HG03558 (cell line): ENCODE data around the gene BPIFB6.

Experiments used
- ATAC-seq: cut with Tn5 transposase; IDR thresholded peaks from one replicate; pipeline ENCODE4 v1.9.1; 2021; ENCODE audit warnings: moderate number of reproducible peaks; ENCODE audit not compliant: unreplicated experiment; ENCODE audit errors: extremely low read depth

BPIFB6 gene

DNA sequence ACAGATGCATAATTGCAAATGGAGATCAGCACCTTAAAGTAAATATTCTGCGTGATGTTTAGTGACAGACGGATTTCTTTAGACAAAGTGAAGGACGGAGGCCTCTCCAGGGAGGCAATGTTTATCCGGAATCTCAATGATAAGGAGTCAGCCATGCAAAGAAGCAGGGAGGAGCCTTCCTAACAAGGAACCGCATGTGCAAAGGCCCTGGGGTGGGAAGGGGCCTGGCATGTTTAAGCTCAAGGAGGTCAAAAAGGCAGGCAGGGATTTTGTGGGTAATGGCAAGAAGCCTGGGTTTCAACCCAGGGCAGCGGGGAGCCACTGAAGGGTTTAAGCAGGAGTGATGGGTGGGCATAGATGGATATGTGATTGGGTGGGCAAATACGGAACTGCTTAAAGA is 22.9 kb downstream of the BPIFB6 start:
- no peak for ATAC-seq

DNA sequence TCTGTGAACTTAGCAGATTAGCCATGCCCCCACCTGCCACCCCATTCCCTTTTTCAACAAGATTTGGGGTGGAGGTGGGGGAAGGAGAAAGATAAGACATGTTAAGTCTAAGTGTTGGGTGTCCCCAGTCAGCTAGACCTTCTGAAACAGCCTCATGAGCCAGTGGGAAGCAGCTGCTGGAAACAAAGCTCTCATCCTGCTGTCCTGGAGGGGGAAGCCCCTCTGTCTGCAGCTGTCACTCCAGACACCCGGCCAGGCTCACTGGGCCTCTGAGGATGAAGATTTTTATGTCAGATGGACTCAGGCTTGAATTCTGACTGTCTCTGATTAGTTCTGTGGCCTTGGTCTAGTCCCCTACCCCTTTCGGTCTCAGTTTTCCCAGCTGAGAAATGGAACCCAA is 23.3 kb downstream of the BPIFB6 start:
- ATAC-seq: no peak

DNA sequence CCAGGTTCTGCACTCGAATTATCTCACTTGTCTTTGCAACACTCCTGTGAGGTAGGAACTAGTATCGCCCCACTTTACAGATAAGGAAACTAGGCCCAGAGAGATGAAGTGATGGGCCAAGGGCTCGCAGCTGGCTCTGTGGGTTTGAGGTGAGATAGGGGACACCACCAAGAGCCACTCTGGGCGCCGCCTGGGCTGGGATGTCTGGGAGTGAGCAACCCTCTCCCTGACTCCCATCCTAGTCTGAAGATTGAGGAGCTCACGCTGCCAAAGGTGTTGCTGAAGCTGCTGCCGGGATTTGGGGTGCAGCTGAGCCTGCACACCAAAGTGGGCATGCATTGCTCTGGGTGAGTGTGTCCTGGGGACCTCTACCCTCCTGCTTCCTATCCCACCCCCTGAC is 27.7 kb downstream of the BPIFB6 start:
- no peak for ATAC-seq

DNA sequence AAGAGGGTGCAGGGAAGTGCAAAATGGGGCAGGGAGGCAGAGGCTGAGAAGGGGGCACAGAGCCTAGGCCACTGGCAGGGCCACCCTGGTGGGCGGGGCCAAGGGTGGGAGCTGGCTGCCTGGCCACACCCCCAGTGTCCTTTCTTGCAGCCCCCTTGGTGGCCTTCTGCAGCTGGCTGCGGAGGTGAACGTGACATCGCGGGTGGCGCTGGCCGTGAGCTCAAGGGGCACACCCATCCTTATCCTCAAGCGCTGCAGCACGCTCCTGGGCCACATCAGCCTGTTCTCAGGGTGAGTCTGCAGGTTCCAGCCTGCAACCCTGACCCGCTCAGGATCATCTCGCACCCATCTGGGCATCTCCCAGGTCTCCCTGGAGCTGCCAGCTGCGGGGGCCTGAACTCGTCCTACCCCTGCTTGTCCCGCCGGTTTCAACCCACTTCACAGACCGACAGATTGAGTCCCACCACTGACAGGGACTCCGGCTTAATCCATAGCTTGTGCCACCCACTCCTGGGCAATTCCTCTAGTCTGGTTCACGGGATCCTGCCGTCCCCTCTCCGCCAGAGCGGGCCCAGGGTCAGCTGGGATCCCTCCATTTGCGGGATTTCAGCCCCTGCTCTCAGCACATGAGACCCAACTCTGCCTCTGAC is 28.4 kb downstream of the BPIFB6 start:
- no peak for ATAC-seq

DNA sequence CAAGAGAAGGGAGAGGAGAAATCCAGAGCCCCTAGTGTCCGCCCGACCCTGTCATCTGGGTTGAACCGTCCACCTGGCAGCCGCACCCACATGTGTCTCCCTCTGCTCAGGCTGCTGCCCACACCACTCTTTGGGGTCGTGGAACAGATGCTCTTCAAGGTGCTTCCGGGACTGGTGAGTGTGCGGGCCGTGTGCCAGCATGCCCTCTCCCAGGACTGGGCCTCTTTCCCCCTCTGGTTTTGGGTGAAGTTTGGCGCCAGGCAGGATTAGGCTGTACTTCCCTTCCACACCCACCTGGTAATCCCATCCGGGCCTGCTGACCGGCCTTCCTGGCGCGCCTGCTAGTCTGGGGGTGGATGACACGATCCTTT is 30.2 kb downstream of the BPIFB6 start:
- ATAC-seq: no peak

DNA sequence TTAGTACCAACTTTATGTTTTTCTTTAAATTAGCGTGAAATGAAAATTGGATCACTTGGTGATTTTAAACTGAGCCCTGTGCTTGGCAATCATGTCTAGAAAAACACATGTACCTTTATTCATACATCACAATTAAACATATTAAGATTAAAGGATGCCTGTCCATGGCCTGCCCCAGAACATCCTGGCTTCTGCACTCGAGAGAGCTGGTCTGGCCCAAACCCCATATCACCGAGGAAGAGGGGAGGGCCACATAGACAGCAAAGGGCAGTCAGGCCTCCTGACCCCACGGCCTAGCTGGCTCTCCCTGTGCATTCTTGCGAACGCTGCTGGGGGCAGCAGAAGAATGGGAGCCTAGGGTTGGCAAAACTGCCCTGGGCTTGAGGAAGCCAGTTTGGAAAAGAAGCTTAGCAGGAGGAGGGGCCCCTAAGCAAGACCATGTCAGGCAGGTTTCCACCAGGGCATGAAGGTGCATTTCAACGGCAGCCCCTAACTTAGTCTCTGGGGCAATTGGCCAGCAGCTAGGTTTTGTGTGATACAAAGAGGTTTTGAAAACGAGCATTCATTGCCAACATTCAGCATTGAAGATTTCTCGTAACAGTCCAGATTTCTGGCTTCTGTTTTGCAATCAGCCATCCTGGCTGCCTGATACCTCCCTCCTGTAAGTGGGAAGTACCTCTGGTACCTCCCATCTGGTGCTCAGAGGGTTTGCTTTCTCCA is 30.8 kb downstream of the BPIFB6 start:
- no peak for ATAC-seq

DNA sequence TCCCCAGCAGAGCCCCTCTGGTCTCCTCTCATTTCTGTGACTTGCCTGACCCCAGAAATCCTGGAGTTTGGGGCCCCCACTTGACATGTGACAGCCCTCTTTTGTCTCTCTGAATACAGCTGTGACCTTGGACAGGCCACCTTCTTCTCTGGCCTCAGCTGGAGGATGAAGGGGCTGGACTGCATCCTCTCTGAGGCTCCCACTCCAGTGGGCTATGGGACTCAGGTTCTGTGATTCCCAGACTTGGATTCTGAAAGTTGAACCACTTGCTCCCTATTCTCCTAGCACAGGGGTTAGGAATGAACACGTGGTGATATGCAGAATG is 31.3 kb downstream of the BPIFB6 start:
- no peak for ATAC-seq

DNA sequence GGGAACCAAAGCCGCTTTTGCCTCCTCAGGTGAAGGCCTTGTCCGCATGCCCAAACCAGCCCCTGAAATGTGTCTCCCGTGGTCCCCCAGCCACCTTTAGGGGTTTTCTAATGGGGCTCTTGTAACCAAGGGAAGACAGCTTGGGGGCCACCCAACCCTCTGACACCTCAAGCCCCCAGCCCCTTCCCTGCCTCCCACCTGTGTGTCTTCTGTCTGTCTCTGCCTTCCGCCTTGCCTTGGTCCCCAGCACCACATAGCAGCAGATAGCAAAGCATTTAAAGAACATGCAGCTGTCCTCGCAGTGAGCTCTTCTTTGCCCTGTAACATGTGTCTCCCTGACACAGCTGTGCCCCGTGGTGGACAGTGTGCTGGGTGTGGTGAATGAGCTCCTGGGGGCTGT is 31.8 kb downstream of the BPIFB6 start:
- no peak for ATAC-seq

DNA sequence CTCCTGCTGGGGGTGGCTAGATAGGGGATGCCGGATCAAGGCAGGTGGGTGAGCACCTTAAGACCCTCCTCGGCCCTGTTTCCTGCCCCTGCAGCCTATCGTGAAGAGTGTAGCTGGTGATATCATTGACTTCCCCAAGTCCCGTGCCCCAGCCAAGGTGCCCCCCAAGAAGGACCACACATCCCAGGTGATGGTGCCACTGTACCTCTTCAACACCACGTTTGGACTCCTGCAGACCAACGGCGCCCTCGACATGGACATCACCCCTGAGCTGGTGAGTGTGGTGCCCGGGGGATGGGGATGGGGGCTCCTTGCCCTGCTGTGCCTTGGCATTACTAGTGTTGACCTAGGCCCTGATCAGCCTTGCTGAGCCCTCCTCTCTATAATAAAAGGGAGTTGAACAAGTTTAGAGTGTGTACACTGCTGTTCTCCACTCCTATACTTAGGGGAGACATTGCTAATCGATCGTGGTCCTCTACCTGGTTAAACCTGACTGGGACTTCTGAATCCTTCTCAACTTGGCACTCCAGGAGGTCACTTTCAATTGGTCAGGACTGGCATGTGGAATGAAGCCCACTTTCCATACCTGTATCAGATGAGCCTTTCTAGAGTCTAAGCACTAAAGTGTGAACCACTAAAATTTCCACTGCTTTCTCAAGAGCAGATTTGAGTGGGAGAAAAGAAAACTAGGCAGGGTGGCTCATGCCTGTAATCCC is 33.3 kb downstream of the BPIFB6 start:
- no peak for ATAC-seq

DNA sequence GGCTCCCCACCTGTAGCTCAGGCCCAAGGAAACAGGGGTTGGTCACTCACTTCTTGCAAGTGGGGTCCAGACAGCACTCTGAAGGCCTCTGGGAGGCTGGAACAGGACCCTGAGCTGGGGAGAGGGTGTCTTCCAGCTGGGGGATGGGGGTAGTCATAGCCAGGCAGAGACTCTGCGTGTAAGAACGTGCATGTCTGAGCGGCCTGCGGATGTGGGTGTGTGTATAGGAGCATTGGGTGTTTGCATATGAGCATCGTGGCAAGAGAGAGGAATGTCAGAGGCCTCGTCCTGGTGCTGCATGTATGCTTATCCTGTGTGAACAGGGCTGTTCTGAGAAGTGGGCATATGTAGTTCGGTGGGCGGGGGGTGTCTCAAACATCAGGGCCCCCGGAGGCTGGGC is 34.3 kb downstream of the BPIFB6 start:
- no peak for ATAC-seq

DNA sequence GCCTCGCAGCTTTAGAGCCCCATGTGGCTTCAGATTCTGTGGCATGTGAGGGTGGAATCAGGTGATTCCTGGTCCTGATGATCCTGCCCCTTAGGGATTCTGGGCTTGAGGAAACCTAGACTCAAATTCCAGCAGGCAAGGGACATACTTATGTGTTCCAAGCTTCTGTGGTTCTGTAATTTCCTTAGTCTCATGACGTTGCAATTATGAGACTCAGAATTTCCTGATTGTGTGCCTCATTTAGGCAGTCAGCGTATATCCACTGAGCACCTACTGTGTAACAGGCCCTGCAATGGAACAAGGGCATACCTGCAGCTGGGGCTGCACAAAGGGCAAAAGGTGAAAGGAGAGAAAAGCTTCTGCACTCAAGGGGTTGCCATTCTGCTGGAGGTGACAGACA is 36.4 kb downstream of the BPIFB6 start:
- ATAC-seq: no peak

DNA sequence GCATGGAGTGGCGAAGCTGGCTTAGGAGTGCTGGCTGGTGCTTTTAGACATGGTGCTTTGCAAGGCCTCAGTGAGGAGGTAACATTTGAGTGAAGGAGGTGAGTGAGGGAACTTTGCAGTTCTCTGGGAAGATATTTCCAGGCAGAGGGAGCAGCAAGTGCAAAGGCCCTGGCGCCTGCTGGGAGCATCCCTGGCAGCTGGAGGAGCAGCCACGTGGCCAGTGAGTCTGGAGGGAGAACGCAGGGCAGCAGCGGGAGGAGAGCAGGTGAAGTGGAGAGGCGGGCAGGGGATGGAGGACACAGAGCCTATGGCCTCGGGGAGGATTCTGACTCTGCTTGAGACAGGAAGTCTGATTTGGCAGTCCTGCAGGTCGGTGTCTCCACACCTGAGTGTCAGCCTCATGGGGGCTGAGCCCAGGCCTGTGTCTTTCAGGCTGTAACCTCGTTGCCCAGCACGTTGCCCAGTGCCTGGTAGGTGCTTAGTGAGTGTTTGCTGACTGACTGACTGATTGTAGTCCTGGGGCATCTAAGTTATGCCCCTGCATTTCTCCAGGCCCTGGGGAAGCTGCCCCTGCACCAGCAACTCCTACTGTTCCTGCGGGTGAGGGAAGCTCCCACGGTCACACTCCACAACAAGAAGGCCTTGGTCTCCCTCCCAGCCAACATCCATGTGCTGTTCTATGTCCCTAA is 36.9 kb downstream of the BPIFB6 start:
- ATAC-seq: no peak

DNA sequence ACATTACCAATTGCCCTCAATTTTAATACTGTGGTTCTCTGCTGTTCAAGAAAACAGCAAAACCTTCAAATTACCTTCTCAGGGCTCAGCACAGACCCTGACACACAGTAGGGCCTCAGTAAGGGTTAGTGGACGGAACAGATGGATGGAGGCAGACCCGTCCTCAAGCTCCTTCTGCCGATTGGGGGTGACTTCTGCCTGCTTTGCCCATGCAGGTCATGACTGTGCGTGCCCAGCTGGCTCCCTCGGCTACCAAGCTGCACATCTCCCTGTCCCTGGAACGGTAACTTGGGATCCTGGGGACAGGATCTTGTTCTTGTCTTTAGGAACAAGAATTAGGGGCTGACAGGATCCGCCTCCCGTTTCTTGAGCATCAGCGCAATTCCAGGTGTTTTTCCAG is 38.2 kb downstream of the BPIFB6 start:
- no peak for ATAC-seq

DNA sequence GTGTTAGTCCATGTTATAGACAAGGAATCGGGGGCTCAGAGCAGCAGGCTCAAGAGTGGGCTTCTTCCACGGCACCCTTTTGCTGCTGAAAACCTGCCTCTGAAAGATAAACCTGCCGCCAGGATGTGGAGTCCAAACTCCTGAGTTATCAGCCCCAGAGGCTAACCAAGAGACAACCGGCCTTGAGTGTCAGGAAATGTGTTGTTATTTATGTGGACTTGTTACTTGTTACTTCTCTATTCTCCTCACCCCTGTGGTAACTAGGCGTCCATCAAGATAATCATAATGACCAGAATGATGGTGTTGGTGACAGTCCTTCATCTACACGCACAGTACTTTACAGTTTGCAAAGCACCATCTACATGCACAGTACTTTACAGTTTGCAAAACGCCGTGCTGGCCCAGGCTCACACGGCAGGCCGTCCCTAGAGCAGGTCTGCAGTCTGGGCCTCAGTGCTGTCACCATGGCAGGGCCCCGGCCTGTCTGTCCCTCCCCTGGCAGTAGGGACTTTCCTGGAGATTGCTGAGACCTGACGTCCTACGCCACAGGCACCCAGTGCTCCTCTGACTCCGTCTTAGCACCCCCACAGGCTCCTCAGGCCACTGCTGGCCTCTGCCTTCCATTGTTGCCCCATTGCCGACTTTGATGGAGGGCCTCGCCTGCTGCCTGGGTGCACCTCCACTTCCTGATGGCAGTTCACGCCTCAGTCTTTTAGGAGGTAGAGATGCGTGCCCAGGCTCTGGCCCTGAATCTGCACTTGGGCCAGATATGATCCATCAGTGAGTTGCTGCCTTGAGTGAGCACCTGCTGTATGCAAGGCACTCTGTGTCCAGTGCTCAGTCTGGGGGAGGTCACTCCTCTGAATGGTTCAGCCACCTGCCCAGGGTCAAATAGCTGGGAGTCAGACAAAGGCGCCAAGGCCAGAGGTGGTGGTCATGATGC is 38.9 kb downstream of the BPIFB6 start:
- no peak for ATAC-seq

DNA sequence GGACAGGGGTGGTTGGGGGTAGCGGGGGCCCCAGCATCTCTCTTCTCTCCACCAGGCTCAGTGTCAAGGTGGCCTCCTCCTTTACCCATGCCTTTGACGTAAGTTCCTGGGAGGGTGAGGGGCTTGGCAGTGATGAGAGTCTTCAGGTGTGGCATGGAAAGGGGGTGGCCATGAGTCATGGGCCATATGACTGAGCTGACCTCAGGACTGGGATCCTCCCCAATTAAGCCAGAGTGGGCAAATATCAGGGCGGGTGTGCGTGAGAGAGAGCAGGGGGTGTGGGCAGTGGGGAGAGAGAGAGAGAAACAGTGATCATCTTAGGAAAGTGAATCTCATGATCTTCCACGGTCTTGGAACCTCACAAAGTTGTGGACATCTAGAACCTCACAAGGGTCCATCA is 39.8 kb downstream of the BPIFB6 start:
- no peak for ATAC-seq

DNA sequence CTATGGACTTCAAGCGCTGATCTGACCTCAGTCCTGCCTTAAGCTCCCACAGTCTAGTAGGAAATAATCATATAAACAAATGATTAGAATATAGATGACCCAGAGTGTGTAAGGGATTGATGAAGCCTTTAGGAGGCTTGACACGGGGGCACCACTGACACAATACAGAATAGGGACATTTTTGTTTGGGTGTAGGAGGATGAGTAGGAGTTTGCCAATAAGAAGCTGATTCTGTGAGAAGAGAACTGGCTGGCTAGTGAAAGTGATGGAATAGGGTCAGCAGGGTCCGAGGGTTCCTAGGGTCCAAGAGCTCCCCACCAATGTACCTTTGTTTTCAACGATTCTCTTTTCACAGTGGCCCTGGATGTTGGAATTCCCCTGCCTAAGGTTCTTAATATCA is 40.9 kb downstream of the BPIFB6 start:
- no peak for ATAC-seq

DNA sequence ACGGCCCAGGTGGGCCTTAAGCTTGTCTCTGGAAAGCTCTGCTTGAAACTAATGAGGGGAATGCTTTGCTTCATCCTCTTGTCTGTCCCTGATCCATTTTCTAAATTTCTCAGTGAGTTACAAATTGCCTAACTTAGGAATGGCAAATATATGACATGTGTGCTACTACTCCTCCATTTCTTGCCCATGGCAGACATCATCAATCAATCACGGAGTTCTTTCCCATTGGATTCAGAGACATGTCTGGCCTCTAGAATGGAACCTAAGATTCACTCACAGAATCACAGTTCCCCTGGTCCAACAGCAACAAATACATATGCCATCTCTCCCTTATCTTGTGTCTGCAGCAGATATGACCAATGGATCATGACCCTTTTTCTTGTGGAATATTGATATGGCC is 41.4 kb downstream of the BPIFB6 start:
- no peak for ATAC-seq

DNA sequence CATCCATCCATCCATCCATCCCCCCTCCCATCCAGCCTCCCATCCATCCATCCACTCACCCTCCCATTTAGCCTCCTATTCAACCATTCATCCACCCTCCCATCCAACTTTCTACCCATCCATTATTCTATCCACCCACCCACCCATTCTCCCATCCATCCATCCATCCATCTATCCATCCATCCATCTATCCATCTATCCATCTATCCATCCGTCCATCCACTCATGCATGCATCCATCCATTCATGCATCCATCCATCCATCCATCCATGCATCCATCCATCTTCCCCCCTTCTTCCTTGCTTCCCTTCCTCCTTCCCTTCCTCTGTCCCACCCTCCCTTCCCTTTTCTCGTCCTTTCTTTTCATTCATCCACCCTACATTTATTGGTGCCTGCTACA is 43.2 kb downstream of the BPIFB6 start:
- ATAC-seq: no peak

DNA sequence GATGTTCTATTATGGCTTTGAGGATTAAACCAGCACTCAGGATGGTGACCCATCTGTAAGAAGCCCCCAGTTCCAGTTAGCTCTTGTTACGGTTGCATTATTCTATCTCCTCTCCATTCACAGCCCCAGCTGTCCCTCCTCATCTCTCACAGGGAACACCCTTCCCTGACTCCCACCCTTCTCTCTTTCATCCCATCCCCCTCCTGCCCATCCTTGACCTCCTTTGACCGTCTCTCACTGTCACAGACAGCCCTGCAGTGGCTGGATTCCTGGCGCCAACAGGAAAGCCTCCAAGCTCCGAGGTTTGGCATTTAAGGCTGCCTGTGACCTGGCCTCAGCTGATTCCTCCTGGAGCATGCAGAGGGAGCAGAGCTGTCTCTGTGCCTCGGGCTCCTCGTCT is 43.8 kb downstream of the BPIFB6 start:
- ATAC-seq: no peak

DNA sequence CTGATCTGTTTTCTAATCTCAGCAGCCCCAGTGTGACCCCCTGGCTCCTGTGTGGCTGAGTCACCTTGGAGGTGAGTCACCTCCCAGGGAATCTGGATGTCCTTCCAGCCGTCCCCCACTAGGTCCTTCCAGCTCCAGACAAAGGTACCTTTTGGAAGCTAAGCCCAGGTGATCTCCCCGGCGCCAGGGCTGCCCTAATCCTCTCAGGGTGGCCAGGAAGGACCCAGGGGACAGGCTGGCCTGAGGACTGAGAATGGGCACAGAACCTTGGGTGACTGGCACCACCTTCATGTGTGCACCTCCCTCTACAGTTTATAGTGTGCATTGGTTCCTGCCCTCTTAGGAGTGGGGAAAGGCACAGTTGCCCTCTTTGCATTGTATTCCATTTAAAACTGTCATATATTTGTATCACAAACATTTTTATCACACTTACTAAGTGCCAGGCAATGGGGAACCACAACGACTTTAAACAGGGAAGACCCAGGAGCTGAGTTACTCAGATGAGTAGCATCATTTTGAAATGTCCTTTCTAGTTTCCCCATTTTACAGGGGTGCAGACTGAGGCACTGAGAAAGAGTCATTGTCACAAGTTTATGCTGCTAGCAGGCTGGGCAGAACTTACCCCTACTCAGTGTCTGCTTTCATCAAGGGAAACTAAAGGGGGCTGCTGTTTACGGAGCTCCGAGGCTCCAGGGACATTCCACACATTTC is 45.4 kb downstream of the BPIFB6 start:
- no peak for ATAC-seq
